Body of pancreas (tissue), 4 donors: ENCODE measurements around the gene SCEL. TPM values are rescaled to one million over a fixed set of nuclear protein-coding genes. Genes with fewer than 3 reads are reported as not detected.

Experiments
- ATAC-seq: fragments of 150-250 bp; one replicate; pipeline ENCODE4 v1.9.1; 2016
- DNase-seq, 4 donors: peaks; one replicate each; pipeline ENCODE4 v3.0.0-alpha.2; 2019
- H3K27ac ChIP-seq, 4 donors: fragments of 200-600 bp; sonication (generic); 1 replicate in 3 of 4; 2 replicates in 1 of 4; pipeline versions ENCODE4 v1.5.1 to v1.6.1; 2016 to 2019; ENCODE audit warnings: mild to moderate bottlenecking in 1 of 4, mixed read lengths in 1 of 4, moderate library complexity in 1 of 4
- H3K27me3 ChIP-seq, 2 donors: fragments of 200-600 bp; sonication (generic); one replicate each; pipeline ENCODE4 v1.6.0; 2016; ENCODE audit warnings: mild to moderate bottlenecking in 1 of 2
- H3K36me3 ChIP-seq, 2 donors: fragments of 200-600 bp; sonication (generic); replicated peaks in 1 of 2; 2 replicates each; pipeline ENCODE4 v1.5.1; 2016; ENCODE audit warnings: low read depth in 2 of 2; ENCODE audit not compliant: insufficient read depth in 1 of 2
- H3K4me1 ChIP-seq: fragments of 200-600 bp; sonication (generic); one replicate; pipeline ENCODE4 v1.6.0; 2016
- H3K4me3 ChIP-seq, 2 donors: fragments of 200-600 bp; sonication (generic); 1 replicate in 1 of 2; 2 replicates in 1 of 2; pipeline ENCODE4 v1.5.1; 2016 to 2019
- H3K9me3 ChIP-seq, 3 donors: fragments of 200-600 bp; sonication (generic); 1 replicate in 2 of 3; 2 replicates in 1 of 3; pipeline ENCODE4 v1.5.1; 2016
- POLR2A ChIP-seq, 3 donors: fragments of 450-650 bp; IDR thresholded peaks; one replicate each; pipeline ENCODE4 v1.6.1; 2016; ENCODE audit warnings: antibody characterized with exemption in 3 of 3, mild to moderate bottlenecking in 2 of 3
- WGBS, 2 donors: methylation state at CpG; one replicate each; pipeline ENCODE4 v1.1.5; 2017; 5-methylcytosine and 5-hydroxymethylcytosine counted together
- intact Hi-C: fragments of 100-400 bp; cut with DNase I; formaldehyde crosslinking; loops from one replicate; pipeline ENCODE4 v1.15.1; 2023
- total RNA-seq, 2 donors: library from RNA; depleted of rRNA; stranded (reverse); fragments of >200 nt; gene quantifications; one replicate each; pipeline ENCODE4 v1.1.0, GENCODE V29; 2016
- TF ChIP-seq, protein P1 (sequence below), 7 experiments: fragments of 450-650 bp in 4 of 7; fragments of 200-600 bp in 3 of 7; sonication (generic) in 3 of 7; IDR thresholded peaks; one replicate each; pipeline ENCODE4 v1.5.1; 2016 to 2019; ENCODE audit warnings: antibody characterized with exemption in 7 of 7

Gene SCEL
- total RNA-seq, 2 donors from 2014 or later = not detected

DNA sequence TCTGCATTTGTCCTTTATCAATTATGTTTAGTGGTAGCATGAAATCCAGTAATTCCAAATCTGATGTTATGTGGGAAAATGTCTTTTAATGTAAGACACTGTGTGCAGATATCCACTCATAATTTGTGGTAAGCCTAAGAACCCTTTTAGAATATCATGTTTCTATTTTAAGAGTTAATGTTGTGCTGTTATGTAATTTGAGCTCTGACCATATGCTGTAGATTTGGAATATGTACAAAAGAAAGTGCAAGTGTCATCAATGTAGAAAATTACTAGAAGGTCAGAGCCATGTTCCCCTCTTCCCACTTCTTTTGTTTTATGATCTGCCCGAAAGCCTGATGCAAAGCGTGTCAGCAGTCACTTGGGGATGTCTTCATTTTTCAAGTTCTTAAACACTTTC, 44.5 kb downstream of the SCEL start:
- H3K4me1 ChIP-seq = no peaks in the 10 kb centered on the region
- no peaks in the 10 kb centered on the region for H3K9me3 ChIP-seq
- no peak overlapping the region for H3K4me3 ChIP-seq
- DNase-seq = no peak
- no peaks in the 10 kb centered on the region for H3K36me3 ChIP-seq
- intact Hi-C loops = no loop called here
- no peak overlapping the region for H3K27ac ChIP-seq
- H3K27me3 ChIP-seq = no peaks in the 10 kb centered on the region
- no peak for ATAC-seq
- TF ChIP-seq, protein P1, sequence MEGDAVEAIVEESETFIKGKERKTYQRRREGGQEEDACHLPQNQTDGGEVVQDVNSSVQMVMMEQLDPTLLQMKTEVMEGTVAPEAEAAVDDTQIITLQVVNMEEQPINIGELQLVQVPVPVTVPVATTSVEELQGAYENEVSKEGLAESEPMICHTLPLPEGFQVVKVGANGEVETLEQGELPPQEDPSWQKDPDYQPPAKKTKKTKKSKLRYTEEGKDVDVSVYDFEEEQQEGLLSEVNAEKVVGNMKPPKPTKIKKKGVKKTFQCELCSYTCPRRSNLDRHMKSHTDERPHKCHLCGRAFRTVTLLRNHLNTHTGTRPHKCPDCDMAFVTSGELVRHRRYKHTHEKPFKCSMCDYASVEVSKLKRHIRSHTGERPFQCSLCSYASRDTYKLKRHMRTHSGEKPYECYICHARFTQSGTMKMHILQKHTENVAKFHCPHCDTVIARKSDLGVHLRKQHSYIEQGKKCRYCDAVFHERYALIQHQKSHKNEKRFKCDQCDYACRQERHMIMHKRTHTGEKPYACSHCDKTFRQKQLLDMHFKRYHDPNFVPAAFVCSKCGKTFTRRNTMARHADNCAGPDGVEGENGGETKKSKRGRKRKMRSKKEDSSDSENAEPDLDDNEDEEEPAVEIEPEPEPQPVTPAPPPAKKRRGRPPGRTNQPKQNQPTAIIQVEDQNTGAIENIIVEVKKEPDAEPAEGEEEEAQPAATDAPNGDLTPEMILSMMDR (IDR thresholded peaks at IDR 0.05) = no peak
- TF ChIP-seq POLR2A (IDR thresholded peaks at IDR 0.05) = no peak
- WGBS, 2 donors = 82 to 85% methylated on average over 2 of the region's 2 CpGs

DNA sequence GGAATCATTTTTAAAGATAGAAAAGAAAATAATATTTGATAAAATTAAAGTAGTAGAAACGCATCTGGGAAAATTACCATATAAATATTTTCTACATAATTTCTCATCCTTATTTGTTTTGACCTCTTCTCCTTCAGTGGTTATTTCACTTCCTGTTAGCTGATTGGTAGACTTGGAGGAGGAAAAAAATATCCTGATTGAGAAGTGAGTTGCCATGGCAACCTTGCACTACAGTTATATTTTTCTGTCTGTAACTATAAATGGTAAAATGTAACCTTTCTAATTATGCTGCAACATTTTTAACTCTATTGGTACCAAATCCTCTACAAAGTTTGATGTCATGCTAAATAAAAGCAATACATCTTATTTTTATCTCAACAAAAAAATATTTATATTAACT, 45.2 kb downstream of the SCEL start:
- H3K4me3 ChIP-seq = no peak overlapping the region
- DNase-seq (no peak), ATAC-seq (no peak)
- no peaks in the 10 kb centered on the region for H3K27me3 ChIP-seq
- intact Hi-C loops = no loop called here
- 62 to 65% methylated on average over 1 of the region's 1 CpG for WGBS, 2 donors
- no peaks in the 10 kb centered on the region for H3K36me3 ChIP-seq
- TF ChIP-seq, protein P1 (IDR thresholded peaks at IDR 0.05) = no peak
- TF ChIP-seq POLR2A (IDR thresholded peaks at IDR 0.05) = no peak
- no peaks in the 10 kb centered on the region for H3K4me1 ChIP-seq
- H3K27ac ChIP-seq = no peak overlapping the region
- no peaks in the 10 kb centered on the region for H3K9me3 ChIP-seq

DNA sequence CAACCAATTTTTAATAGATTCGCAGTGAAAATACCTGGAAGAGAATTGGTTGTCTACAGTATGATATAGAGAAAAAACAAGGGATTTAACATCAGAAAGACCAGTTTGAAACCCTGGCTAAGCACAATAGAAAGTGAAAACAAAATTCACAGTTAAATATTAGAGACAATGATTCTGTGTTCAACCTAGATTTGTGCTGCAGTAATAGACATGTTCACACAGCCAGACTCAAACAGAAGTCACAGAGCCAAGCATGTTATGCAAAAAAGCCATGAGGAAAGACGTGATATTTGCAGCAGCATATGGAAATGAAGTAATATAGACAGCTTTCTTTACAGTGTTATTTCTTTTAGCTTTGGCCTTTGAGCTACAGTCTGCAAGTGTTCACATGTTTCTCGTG, 48.1 kb downstream of the SCEL start:
- no peaks in the 10 kb centered on the region for H3K4me1 ChIP-seq
- H3K27me3 ChIP-seq = no peaks in the 10 kb centered on the region
- intact Hi-C loops = no loop called here
- no peaks in the 10 kb centered on the region for H3K9me3 ChIP-seq
- no peak for ATAC-seq
- H3K27ac ChIP-seq = no peak overlapping the region
- no peak for DNase-seq
- no peak for TF ChIP-seq POLR2A (IDR thresholded peaks at IDR 0.05)
- TF ChIP-seq, protein P1 (IDR thresholded peaks at IDR 0.05) = no peak
- no peaks in the 10 kb centered on the region for H3K36me3 ChIP-seq
- no peak overlapping the region for H3K4me3 ChIP-seq
- WGBS, 2 donors = 58 to 65% methylated on average over 3 of the region's 3 CpGs

DNA sequence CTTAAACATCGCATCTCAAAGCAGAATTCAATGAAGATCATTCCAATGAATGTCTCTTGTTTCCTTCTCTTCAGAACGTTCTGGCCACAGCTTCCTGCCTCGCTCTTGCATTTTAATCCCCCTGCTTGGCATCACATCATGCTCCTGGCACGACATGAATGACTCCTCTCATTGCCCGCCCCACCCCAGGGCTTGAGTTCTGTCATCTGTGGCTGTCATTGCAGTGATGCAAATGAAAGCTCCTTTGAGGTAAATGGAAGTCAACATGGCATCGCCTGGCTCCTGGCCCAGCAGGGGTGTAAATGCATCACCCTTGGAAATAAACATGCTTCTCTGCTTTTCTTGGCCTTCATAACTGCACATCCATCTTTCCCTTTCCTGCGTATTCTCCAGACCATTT, 48.6 kb downstream of the SCEL start:
- Histone ChIP-seq H3K4me3 (no peak overlapping the region), H3K27ac (no peak overlapping the region), H3K36me3 (no peaks in the 10 kb centered on the region), H3K27me3 (no peaks in the 10 kb centered on the region), H3K4me1 (no peaks in the 10 kb centered on the region), H3K9me3 (no peaks in the 10 kb centered on the region)
- WGBS, 2 donors = 69 to 74% methylated on average over 7 of the region's 7 CpGs
- intact Hi-C loops = no loop called here
- ATAC-seq (no peak), DNase-seq (no peak)
- TF ChIP-seq POLR2A (IDR thresholded peaks at IDR 0.05) = no peak
- TF ChIP-seq, protein P1 (IDR thresholded peaks at IDR 0.05) = no peak

DNA sequence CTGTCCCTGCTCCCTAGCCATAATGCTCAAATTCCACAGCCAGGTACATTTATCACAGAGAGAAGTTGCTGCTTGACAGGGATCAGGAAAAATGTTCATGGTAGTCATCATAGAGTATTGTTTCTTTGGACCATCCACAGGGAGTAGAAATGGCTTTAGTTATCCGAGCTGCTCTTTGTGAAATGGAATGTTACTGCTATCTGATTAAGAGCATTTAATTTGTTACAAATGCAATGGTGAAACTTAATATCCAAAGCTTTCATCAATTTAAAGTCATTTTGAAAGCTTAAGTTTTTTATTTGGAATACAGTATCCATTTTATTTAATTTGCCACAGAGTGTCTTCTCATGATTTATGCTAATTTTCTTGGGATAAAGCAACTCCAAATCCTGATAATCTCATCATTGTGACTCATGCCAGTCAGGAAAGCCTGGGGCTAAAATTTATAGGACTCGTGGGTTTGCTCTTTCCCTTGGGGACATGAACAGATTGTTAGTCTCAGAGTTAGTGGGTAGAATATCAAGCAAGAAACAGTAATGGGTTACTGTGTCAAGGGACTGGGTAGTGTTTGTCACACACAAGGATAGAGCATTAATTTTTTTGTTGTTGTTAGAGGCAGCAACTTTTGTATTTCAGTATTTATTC, 59.8 kb downstream of the SCEL start:
- ATAC-seq (no peak), DNase-seq (no peak)
- Histone ChIP-seq H3K27ac (no peak overlapping the region), H3K27me3 (no peaks in the 10 kb centered on the region), H3K9me3 (no peaks in the 10 kb centered on the region), H3K4me3 (no peak overlapping the region), H3K36me3 (no peaks in the 10 kb centered on the region), H3K4me1 (no peaks in the 10 kb centered on the region)
- TF ChIP-seq, protein P1 (IDR thresholded peaks at IDR 0.05) = no peak
- no peak for TF ChIP-seq POLR2A (IDR thresholded peaks at IDR 0.05)
- intact Hi-C loops = loop anchor here (10.0 kb wide), 1 partner anchor 150 kb away; no protein-coding TSS in a partner anchor
- WGBS, 2 donors = 42 to 47% methylated on average over 2 of the region's 2 CpGs
